ENCODE results near the gene FRYL.

DNA sequence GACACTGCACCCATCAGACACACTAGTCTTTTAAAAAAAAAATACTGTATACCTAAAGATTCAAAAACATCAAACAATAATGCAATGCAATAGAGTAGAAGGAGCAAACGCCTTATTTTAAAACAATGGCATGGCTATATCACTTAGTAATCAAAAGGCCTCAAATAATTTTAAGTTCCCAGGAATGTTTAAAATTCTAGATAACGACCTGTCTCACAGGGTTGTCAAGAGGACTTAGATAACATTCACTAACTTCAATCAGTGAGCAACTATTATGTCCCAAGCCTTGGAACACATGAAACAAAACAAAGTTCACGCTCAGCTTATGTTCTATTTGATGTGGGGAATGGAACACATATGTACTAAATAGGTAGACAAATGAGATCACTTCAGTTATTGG is 106.5 kb downstream of the FRYL start:
- TF ChIP-seq, protein P1, sequence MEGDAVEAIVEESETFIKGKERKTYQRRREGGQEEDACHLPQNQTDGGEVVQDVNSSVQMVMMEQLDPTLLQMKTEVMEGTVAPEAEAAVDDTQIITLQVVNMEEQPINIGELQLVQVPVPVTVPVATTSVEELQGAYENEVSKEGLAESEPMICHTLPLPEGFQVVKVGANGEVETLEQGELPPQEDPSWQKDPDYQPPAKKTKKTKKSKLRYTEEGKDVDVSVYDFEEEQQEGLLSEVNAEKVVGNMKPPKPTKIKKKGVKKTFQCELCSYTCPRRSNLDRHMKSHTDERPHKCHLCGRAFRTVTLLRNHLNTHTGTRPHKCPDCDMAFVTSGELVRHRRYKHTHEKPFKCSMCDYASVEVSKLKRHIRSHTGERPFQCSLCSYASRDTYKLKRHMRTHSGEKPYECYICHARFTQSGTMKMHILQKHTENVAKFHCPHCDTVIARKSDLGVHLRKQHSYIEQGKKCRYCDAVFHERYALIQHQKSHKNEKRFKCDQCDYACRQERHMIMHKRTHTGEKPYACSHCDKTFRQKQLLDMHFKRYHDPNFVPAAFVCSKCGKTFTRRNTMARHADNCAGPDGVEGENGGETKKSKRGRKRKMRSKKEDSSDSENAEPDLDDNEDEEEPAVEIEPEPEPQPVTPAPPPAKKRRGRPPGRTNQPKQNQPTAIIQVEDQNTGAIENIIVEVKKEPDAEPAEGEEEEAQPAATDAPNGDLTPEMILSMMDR (IDR thresholded peaks at IDR 0.05 in 2 of 3, conservative IDR thresholded peaks at IDR 0.05 in 1 of 3; ENCODE audit: borderline replicate concordance in 1 of 3, insufficient read depth in 1 of 3, low read depth in 2 of 3, low read length in 2 of 3): no peak
- TF ChIP-seq POLR2A (IDR thresholded peaks at IDR 0.05; ENCODE audit: borderline replicate concordance, extremely low read depth, insufficient read depth, insufficient read length) (no peak), POLR2AphosphoS5 (IDR thresholded peaks at IDR 0.05; ENCODE audit: low read depth, low read length) (no peak), YY1 (IDR thresholded peaks at IDR 0.05; ENCODE audit: extremely low read depth, insufficient replicate concordance, low read depth, low read length) (no peak), FOSL1 (IDR thresholded peaks at IDR 0.05; ENCODE audit: low read depth) (no peak), CBX3 (IDR thresholded peaks at IDR 0.05; ENCODE audit: low read depth) (no peak), EZH2 (IDR thresholded peaks at IDR 0.05) (no peak), JUND (IDR thresholded peaks at IDR 0.05) (no peak), ZNF274 (IDR thresholded peaks at IDR 0.05; ENCODE audit: low read depth, low read length) (no peak)
- TF ChIP-seq, protein P2, sequence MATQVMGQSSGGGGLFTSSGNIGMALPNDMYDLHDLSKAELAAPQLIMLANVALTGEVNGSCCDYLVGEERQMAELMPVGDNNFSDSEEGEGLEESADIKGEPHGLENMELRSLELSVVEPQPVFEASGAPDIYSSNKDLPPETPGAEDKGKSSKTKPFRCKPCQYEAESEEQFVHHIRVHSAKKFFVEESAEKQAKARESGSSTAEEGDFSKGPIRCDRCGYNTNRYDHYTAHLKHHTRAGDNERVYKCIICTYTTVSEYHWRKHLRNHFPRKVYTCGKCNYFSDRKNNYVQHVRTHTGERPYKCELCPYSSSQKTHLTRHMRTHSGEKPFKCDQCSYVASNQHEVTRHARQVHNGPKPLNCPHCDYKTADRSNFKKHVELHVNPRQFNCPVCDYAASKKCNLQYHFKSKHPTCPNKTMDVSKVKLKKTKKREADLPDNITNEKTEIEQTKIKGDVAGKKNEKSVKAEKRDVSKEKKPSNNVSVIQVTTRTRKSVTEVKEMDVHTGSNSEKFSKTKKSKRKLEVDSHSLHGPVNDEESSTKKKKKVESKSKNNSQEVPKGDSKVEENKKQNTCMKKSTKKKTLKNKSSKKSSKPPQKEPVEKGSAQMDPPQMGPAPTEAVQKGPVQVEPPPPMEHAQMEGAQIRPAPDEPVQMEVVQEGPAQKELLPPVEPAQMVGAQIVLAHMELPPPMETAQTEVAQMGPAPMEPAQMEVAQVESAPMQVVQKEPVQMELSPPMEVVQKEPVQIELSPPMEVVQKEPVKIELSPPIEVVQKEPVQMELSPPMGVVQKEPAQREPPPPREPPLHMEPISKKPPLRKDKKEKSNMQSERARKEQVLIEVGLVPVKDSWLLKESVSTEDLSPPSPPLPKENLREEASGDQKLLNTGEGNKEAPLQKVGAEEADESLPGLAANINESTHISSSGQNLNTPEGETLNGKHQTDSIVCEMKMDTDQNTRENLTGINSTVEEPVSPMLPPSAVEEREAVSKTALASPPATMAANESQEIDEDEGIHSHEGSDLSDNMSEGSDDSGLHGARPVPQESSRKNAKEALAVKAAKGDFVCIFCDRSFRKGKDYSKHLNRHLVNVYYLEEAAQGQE (IDR thresholded peaks at IDR 0.05; ENCODE audit: low read depth): no peak

Data from HCT116 (cell line).